Fibroblast of pulmonary artery (primary cell): Measurements from ENCODE around the gene SERPINB13.
"Not testable (repeated sequence)": the region's sequence is repeated elsewhere in the genome, so short reads cannot be mapped to it uniquely, and the experiment has no call there.

Experiments used
- DNase-seq: peaks from one replicate; pipeline ENCODE4 v3.0.0-alpha.2; 2010; ENCODE audit warnings: low read depth
- H3K4me3 ChIP-seq: replicated peaks from 2 replicates; pipeline ENCODE4 v1.5.1; 2011; ENCODE audit warnings: low read depth, mild to moderate bottlenecking, control low read depth, low read length, moderate library complexity
- CTCF ChIP-seq: IDR thresholded peaks from 2 replicates; pipeline ENCODE4 v1.5.1; 2011; ENCODE audit warnings: mild to moderate bottlenecking, control low read depth, low read length, inconsistent platforms; ENCODE audit errors: missing control alignments

The SERPINB13 gene

GRCh38 chr18:63619661-63620060 lies 32.5 kb downstream of the SERPINB13 start:
- TF ChIP-seq CTCF = no peak
- no peak overlapping the region for H3K4me3 ChIP-seq
- DNase-seq = no peak

GRCh38 chr18:63624863-63625262 lies 37.7 kb downstream of the SERPINB13 start:
- TF ChIP-seq CTCF = no peak
- no peak for DNase-seq
- no peak overlapping the region for H3K4me3 ChIP-seq

- no peak for TF ChIP-seq CTCF
- no peak for DNase-seq
- no peak overlapping the region for H3K4me3 ChIP-seq
Observed at GRCh38 chr18:63626431-63626830, 39.3 kb downstream of the SERPINB13 start.

GRCh38 chr18:63627819-63628218 lies 40.7 kb downstream of the SERPINB13 start:
- no peak overlapping the region for H3K4me3 ChIP-seq
- TF ChIP-seq CTCF = no peak
- DNase-seq = no peak

GRCh38 chr18:63637703-63638102 lies 50.6 kb downstream of the SERPINB13 start:
- H3K4me3 ChIP-seq = no peak overlapping the region
- TF ChIP-seq CTCF = no peak
- no peak for DNase-seq

GRCh38 chr18:63641157-63641680 lies 54.1 kb downstream of the SERPINB13 start:
- DNase-seq, H3K4me3 ChIP-seq: not testable (repeated sequence)

GRCh38 chr18:63642668-63643356 lies 55.7 kb downstream of the SERPINB13 start:
- H3K4me3 ChIP-seq, DNase-seq: not testable (repeated sequence)

- not testable (repeated sequence) for H3K4me3 ChIP-seq, DNase-seq
Observed at GRCh38 chr18:63644142-63644541, 57.0 kb downstream of the SERPINB13 start, which contains the start of gene SERPINB4. TSS of gene SERPINB4 (minus strand) at chr18:63644256. CDS start at chr18:63643577, 679 bp downstream.

- H3K4me3 ChIP-seq, DNase-seq: not testable (repeated sequence)
Observed at GRCh38 chr18:63644694-63645093, 57.6 kb downstream of the SERPINB13 start.
